ENCODE data around the gene DPH5.

The DPH5 gene

GRCh38 chr1:101050869-101051268 lies 25.3 kb upstream of the DPH5 start:
- Histone ChIP-seq H3K36me3 (ENCODE audit: control insufficient read depth in 1 of 2, insufficient read depth in 2 of 2, low read depth in 1 of 2, low read length in 2 of 2) (no peaks in the 10 kb centered on the region), H2BK12ac (ENCODE audit: low read length in 2 of 2) (no peak overlapping the region), H3K27ac (ENCODE audit: low read length, poor library complexity, severe bottlenecking) (no peak overlapping the region), H3K23ac (ENCODE audit: low read length in 2 of 2) (no peak overlapping the region), H2BK15ac (ENCODE audit: low read depth, poor library complexity, severe bottlenecking) (no peak overlapping the region), H2AFZ (ENCODE audit: low read depth, low read length) (no peak overlapping the region), H3K4me3 (ENCODE audit: insufficient read depth in 1 of 2, low read depth in 1 of 2, low read length in 2 of 2) (no peak overlapping the region), H3K4ac (ENCODE audit: low read depth in 1 of 2, low read length in 2 of 2) (no peak overlapping the region), H3K79me1 (replicated peaks; ENCODE audit: low read length, poor library complexity, severe bottlenecking) (peaks cover 4% of the 10 kb centered on the region), H2AK5ac (ENCODE audit: low read length, severe bottlenecking) (no peak overlapping the region), H2BK120ac (ENCODE audit: low read depth, low read length) (no peak overlapping the region), H3K9ac (ENCODE audit: low read length) (no peak overlapping the region), H3K4me1 (ENCODE audit: control insufficient read depth, insufficient read depth, low read depth, low read length) (no peaks in the 10 kb centered on the region), H3K18ac (ENCODE audit: low read depth in 1 of 2, low read length in 2 of 2) (no peak overlapping the region), H4K91ac (ENCODE audit: low read length) (no peak overlapping the region), H3K27me3 (ENCODE audit: control insufficient read depth in 1 of 2, insufficient read depth in 1 of 2, low read length in 2 of 2) (no peaks in the 10 kb centered on the region), H2BK5ac (ENCODE audit: low read depth, low read length, poor library complexity, severe bottlenecking) (no peak overlapping the region), H3K14ac (ENCODE audit: low read length in 2 of 2) (no peak overlapping the region), H4K8ac (ENCODE audit: low read length) (no peak overlapping the region), H3K4me2 (ENCODE audit: low read length, poor library complexity, severe bottlenecking) (no peak overlapping the region), H3K9me3 (ENCODE audit: control insufficient read depth, low read length) (no peaks in the 10 kb centered on the region)
- WGBS, result no CpG with 5 or more reads among the region's 2 CpGs
- DNase-seq, result no peak

- Histone ChIP-seq H4K8ac (ENCODE audit: low read length) (no peak overlapping the region), H2BK5ac (ENCODE audit: low read depth, low read length, poor library complexity, severe bottlenecking) (no peak overlapping the region), H3K36me3 (ENCODE audit: control insufficient read depth in 1 of 2, insufficient read depth in 2 of 2, low read depth in 1 of 2, low read length in 2 of 2) (peaks cover 0 to 7% of the 10 kb centered on the region in 2 experiments), H3K4me1 (ENCODE audit: control insufficient read depth, insufficient read depth, low read depth, low read length) (no peaks in the 10 kb centered on the region), H2AFZ (ENCODE audit: low read depth, low read length) (no peak overlapping the region), H2BK15ac (ENCODE audit: low read depth, poor library complexity, severe bottlenecking) (no peak overlapping the region), H4K91ac (ENCODE audit: low read length) (no peak overlapping the region), H2BK120ac (ENCODE audit: low read depth, low read length) (no peak overlapping the region), H3K4me2 (ENCODE audit: low read length, poor library complexity, severe bottlenecking) (no peak overlapping the region), H3K14ac (ENCODE audit: low read length in 2 of 2) (no peak overlapping the region), H3K9ac (ENCODE audit: low read length) (no peak overlapping the region), H3K9me3 (ENCODE audit: control insufficient read depth, low read length) (peaks cover 12% of the 10 kb centered on the region), H2BK12ac (ENCODE audit: low read length in 2 of 2) (no peak overlapping the region), H3K4ac (ENCODE audit: low read depth in 1 of 2, low read length in 2 of 2) (no peak overlapping the region), H2AK5ac (ENCODE audit: low read length, severe bottlenecking) (no peak overlapping the region), H3K79me1 (replicated peaks; ENCODE audit: low read length, poor library complexity, severe bottlenecking) (peaks cover 17% of the 10 kb centered on the region), H3K23ac (ENCODE audit: low read length in 2 of 2) (no peak overlapping the region), H3K4me3 (ENCODE audit: insufficient read depth in 1 of 2, low read depth in 1 of 2, low read length in 2 of 2) (no peak overlapping the region), H3K27ac (ENCODE audit: low read length, poor library complexity, severe bottlenecking) (no peak overlapping the region), H3K27me3 (ENCODE audit: control insufficient read depth in 1 of 2, insufficient read depth in 1 of 2, low read length in 2 of 2) (no peaks in the 10 kb centered on the region), H3K18ac (ENCODE audit: low read depth in 1 of 2, low read length in 2 of 2) (no peak overlapping the region)
- DNase-seq, result no peak
These were observed 19.2 kb upstream of the DPH5 start for GRCh38 chr1:101044749-101045148.

GRCh38 chr1:101044259-101044658 lies 18.7 kb upstream of the DPH5 start:
- Histone ChIP-seq H2BK12ac (ENCODE audit: low read length in 2 of 2) (no peak overlapping the region), H2BK120ac (ENCODE audit: low read depth, low read length) (no peak overlapping the region), H3K18ac (ENCODE audit: low read depth in 1 of 2, low read length in 2 of 2) (no peak overlapping the region), H3K23ac (ENCODE audit: low read length in 2 of 2) (no peak overlapping the region), H3K4me2 (ENCODE audit: low read length, poor library complexity, severe bottlenecking) (no peak overlapping the region), H2BK15ac (ENCODE audit: low read depth, poor library complexity, severe bottlenecking) (no peak overlapping the region), H3K4me3 (ENCODE audit: insufficient read depth in 1 of 2, low read depth in 1 of 2, low read length in 2 of 2) (no peak overlapping the region), H3K27me3 (ENCODE audit: control insufficient read depth in 1 of 2, insufficient read depth in 1 of 2, low read length in 2 of 2) (no peaks in the 10 kb centered on the region), H2AK5ac (ENCODE audit: low read length, severe bottlenecking) (no peak overlapping the region), H3K36me3 (ENCODE audit: control insufficient read depth in 1 of 2, insufficient read depth in 2 of 2, low read depth in 1 of 2, low read length in 2 of 2) (peaks cover 0 to 7% of the 10 kb centered on the region in 2 experiments), H3K9me3 (ENCODE audit: control insufficient read depth, low read length) (peaks cover 12% of the 10 kb centered on the region), H3K4me1 (ENCODE audit: control insufficient read depth, insufficient read depth, low read depth, low read length) (no peaks in the 10 kb centered on the region), H3K14ac (ENCODE audit: low read length in 2 of 2) (no peak overlapping the region), H4K91ac (ENCODE audit: low read length) (no peak overlapping the region), H3K9ac (ENCODE audit: low read length) (no peak overlapping the region), H3K4ac (ENCODE audit: low read depth in 1 of 2, low read length in 2 of 2) (no peak overlapping the region), H2BK5ac (ENCODE audit: low read depth, low read length, poor library complexity, severe bottlenecking) (no peak overlapping the region), H2AFZ (ENCODE audit: low read depth, low read length) (no peak overlapping the region), H4K8ac (ENCODE audit: low read length) (no peak overlapping the region), H3K79me1 (replicated peaks; ENCODE audit: low read length, poor library complexity, severe bottlenecking) (peaks cover 18% of the 10 kb centered on the region), H3K27ac (ENCODE audit: low read length, poor library complexity, severe bottlenecking) (no peak overlapping the region)
- DNase-seq, result no peak

- Histone ChIP-seq H3K4ac (ENCODE audit: low read depth in 1 of 2, low read length in 2 of 2) (no peak overlapping the region), H3K4me3 (ENCODE audit: insufficient read depth in 1 of 2, low read depth in 1 of 2, low read length in 2 of 2) (no peak overlapping the region)
- no CpG with 5 or more reads among the region's 2 CpGs for WGBS
These were observed 18.2 kb upstream of the DPH5 start for GRCh38 chr1:101043776-101044175.

More at GRCh38 chr1:101043776-101044175, 18.2 kb upstream of the DPH5 start:
- H3K18ac ChIP-seq (ENCODE audit: low read depth in 1 of 2, low read length in 2 of 2), result no peak overlapping the region
- H3K4me1 ChIP-seq (ENCODE audit: control insufficient read depth, insufficient read depth, low read depth, low read length), result no peaks in the 10 kb centered on the region
- H4K8ac ChIP-seq (ENCODE audit: low read length), result no peak overlapping the region
- H3K27me3 ChIP-seq (ENCODE audit: control insufficient read depth in 1 of 2, insufficient read depth in 1 of 2, low read length in 2 of 2), result no peaks in the 10 kb centered on the region
- no peak overlapping the region for H3K4me2 ChIP-seq (ENCODE audit: low read length, poor library complexity, severe bottlenecking)
- no peak overlapping the region for H3K27ac ChIP-seq (ENCODE audit: low read length, poor library complexity, severe bottlenecking)
- H2AFZ ChIP-seq (ENCODE audit: low read depth, low read length), result no peak overlapping the region
- no peak overlapping the region for H4K91ac ChIP-seq (ENCODE audit: low read length)
- DNase-seq, result peak; percentile 20
- no peak overlapping the region for H2BK15ac ChIP-seq (ENCODE audit: low read depth, poor library complexity, severe bottlenecking)
- H3K9ac ChIP-seq (ENCODE audit: low read length), result no peak overlapping the region
- H2BK5ac ChIP-seq (ENCODE audit: low read depth, low read length, poor library complexity, severe bottlenecking), result no peak overlapping the region
- peaks cover 18% of the 10 kb centered on the region for H3K79me1 ChIP-seq (replicated peaks; ENCODE audit: low read length, poor library complexity, severe bottlenecking)
- peaks cover 12% of the 10 kb centered on the region for H3K9me3 ChIP-seq (ENCODE audit: control insufficient read depth, low read length)
- no peak overlapping the region for H3K23ac ChIP-seq (ENCODE audit: low read length in 2 of 2)
- H3K36me3 ChIP-seq (ENCODE audit: control insufficient read depth in 1 of 2, insufficient read depth in 2 of 2, low read depth in 1 of 2, low read length in 2 of 2), result peaks cover 0 to 7% of the 10 kb centered on the region in 2 experiments
- no peak overlapping the region for H3K14ac ChIP-seq (ENCODE audit: low read length in 2 of 2)
- H2AK5ac ChIP-seq (ENCODE audit: low read length, severe bottlenecking), result no peak overlapping the region
- H2BK120ac ChIP-seq (ENCODE audit: low read depth, low read length), result no peak overlapping the region
- H2BK12ac ChIP-seq (ENCODE audit: low read length in 2 of 2), result no peak overlapping the region
